ENCODE data around the gene UNC13B.

UNC13B gene

DNA sequence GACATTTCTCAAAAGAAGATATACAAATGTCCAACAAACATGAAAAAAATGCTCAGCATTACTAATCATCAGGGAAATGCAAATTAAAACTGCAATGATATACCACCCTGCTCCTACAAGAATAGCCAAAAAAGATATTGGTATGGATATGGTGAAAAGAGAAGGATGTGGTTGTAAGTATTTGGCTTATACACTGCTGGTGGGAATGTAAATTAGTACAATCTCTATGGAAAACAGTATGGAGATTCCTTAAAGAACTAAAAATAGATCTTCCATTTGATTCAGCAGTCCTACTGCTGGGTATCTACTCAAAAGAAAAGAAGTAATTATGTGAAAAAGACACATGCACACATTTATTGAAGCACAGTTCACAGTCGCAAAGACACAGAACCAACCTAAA lies 260.5 kb downstream of the UNC13B start:
- TF ChIP-seq, protein P1, sequence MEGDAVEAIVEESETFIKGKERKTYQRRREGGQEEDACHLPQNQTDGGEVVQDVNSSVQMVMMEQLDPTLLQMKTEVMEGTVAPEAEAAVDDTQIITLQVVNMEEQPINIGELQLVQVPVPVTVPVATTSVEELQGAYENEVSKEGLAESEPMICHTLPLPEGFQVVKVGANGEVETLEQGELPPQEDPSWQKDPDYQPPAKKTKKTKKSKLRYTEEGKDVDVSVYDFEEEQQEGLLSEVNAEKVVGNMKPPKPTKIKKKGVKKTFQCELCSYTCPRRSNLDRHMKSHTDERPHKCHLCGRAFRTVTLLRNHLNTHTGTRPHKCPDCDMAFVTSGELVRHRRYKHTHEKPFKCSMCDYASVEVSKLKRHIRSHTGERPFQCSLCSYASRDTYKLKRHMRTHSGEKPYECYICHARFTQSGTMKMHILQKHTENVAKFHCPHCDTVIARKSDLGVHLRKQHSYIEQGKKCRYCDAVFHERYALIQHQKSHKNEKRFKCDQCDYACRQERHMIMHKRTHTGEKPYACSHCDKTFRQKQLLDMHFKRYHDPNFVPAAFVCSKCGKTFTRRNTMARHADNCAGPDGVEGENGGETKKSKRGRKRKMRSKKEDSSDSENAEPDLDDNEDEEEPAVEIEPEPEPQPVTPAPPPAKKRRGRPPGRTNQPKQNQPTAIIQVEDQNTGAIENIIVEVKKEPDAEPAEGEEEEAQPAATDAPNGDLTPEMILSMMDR (IDR thresholded peaks at IDR 0.05; ENCODE audit: insufficient read depth, low read depth, low read length, missing control alignments): no peak
- H3K4me3 ChIP-seq (ENCODE audit: low read length): no peak overlapping the region
- no peak for DNase-seq (ENCODE audit: low read depth)

DNA sequence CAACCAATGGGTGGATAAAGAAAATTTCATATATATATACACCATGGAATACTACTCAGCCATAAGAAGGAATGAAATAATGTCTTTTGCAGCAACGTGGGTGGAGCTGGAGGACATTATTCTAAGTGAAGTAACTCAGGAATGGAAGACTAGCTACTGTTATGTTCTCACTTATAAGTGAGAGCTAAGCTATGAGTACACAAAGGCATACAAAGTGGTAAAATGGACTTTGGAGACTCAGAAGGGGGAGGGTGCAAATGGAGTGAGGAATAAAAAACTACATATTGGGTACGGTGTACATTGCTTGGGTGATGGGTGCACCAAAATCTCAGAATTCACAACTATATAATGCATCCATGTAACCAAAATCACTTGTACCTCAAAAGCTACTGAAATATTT lies 260.9 kb downstream of the UNC13B start:
- no peak overlapping the region for H3K4me3 ChIP-seq (ENCODE audit: low read length)
- TF ChIP-seq, protein P1 (IDR thresholded peaks at IDR 0.05; ENCODE audit: insufficient read depth, low read depth, low read length, missing control alignments): no peak
- DNase-seq (ENCODE audit: low read depth): no peak

DNA sequence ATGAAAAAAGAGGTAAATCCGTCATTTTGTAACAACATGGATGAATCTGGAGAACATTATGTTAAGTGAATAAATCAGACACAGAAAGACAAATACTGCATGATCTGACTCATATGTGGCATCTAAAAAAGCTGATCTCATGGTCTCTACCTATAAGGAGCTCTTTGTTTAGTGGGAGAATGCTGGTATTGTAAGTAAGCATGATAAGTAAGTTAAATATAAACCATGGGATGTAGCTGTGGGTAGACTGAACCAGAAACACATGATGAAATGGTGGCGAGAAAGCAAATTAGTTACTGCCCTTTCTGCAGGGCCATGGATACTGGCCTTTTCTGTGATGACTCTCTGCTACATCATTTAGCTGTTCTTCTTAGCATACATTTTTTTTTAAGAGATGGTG lies 261.7 kb downstream of the UNC13B start:
- TF ChIP-seq, protein P1 (IDR thresholded peaks at IDR 0.05; ENCODE audit: insufficient read depth, low read depth, low read length, missing control alignments): no peak
- H3K4me3 ChIP-seq (ENCODE audit: low read length): no peak overlapping the region
- peak; percentile 28 for DNase-seq (ENCODE audit: low read depth)

DNA sequence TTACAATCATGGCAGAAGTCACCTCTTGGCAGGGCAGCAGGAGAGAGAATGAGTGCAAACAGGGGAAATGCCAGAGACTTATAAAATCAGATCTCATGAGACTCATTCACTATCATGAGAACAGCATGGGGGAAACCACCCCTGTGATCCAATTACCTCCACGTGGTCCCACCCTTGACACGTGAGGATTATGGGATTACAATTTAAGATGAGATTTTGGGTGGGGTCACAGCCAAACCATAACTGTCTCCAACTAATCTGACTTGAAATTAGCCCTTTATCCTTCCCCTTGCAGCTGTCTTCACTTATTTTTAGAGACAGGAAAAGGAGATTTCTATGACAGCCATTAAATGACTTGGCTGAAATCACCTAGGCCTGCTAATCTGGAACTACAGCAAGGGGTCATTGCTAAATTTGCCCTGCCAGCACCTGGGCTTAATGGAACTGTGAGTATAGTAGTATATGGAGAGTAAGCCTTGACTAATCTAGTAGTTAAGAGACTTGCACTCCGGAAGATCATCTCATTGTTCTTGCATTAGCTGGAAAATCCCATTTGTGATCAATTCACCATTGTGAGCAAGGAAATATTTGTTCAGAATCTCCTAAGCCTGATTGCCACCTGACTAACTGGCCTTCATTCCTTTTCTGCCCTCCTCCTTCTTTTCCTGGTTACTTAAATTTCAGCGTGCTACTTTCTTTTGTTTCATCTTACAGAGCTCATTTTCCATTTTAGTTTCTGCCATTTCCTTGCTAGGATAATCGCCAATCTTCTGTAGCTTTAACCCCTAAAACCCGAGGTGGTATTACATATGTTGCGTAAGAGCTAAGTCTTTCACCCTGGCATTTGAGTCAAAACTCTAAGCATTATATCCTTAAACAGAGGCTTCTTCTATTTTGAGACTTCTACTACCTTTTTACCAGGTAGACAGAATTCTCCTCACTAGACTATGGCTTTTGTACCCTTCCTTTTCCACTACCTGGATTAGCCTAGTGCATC lies 262.8 kb downstream of the UNC13B start:
- no peak for DNase-seq (ENCODE audit: low read depth)
- TF ChIP-seq, protein P1 (IDR thresholded peaks at IDR 0.05; ENCODE audit: insufficient read depth, low read depth, low read length, missing control alignments): no peak
- H3K4me3 ChIP-seq (ENCODE audit: low read length): no peak overlapping the region

DNA sequence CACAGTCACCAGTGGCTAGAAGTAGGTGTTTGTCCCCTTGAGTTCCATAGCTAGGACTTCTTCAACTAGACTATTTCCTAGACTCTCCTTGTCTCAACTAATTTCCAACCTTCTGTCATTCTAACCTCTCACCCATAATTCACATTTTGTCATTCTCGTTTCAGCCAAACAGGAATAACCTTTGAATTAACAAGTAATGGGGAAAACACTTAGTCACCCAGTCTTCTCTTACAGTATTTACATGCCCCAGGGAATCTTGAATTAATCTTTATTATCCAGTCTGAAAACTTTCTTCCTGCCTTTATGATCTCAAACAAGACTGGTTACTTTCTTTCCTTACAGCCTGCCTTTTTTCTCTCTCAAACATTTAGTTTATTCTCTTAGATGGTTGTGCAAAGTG lies 264.8 kb downstream of the UNC13B start:
- no peak overlapping the region for H3K4me3 ChIP-seq (ENCODE audit: low read length)
- TF ChIP-seq, protein P1 (IDR thresholded peaks at IDR 0.05; ENCODE audit: insufficient read depth, low read depth, low read length, missing control alignments): no peak
- peak; percentile 73 for DNase-seq (ENCODE audit: low read depth)

DNA sequence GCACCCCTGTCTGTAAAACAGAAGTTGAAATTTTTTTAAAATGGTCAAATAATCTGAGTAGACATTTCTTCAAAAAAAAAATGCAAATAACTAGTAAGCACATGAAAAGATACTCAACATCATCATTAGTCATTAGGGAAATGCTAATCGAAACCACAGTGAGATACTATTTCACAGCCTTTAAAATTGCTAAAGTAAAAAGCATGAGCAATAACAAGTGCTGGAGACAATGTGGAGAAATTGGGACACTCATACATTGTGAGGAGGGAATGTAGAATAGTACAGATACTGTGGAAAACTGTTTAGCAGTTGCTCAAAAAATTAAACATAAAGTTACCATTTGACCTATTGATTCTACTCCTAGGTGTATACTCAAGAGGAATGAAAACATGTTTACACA lies 269.7 kb downstream of the UNC13B start:
- peak; percentile 31 for DNase-seq (ENCODE audit: low read depth)
- TF ChIP-seq, protein P1 (IDR thresholded peaks at IDR 0.05; ENCODE audit: insufficient read depth, low read depth, low read length, missing control alignments): no peak
- H3K4me3 ChIP-seq (ENCODE audit: low read length): no peak overlapping the region

All from epithelial cell of esophagus (primary cell).